HCT116 (cell line): ENCODE data around the gene RTN4RL1. TPM values are rescaled to one million over a fixed set of nuclear protein-coding genes. Genes with fewer than 3 reads are reported as not detected.

Experiments
- ATAC-seq: fragments of 200-7000 bp; cut with Tn5 transposase; 2 replicates; pipeline ENCODE4 v1.9.1; 2020; ENCODE audit warnings: mild to moderate bottlenecking, moderate library complexity
- BruUV-seq: library from RNA; stranded (reverse); fragments of 400-500 nt; replicated peaks from 2 replicates; lab custom pipeline; 2021; lab: Mats Ljungman, UMichigan
- CTCF ChIA-PET: fragments of 300-600 bp; sonication (Branson Sonifier 250); formaldehyde crosslinking; loops from one replicate; lab custom pipeline; 2021; ENCODE audit warnings: antibody characterized with exemption; lab: Charles Lee
- POLR2A ChIA-PET: fragments of 300-600, 350-600 bp; sonication (Branson Sonifier 250); formaldehyde crosslinking; loops from one replicate; lab custom pipeline; 2021; ENCODE audit warnings: antibody characterized with exemption; lab: Charles Lee
- RAD21 ChIA-PET, 2 experiments: fragments of 300-600 bp; sonication (Branson Sonifier 250); formaldehyde crosslinking; loops; one replicate each; lab custom pipeline; 2023; ENCODE audit warnings: low total read pairs in 2 of 2; ENCODE audit not compliant: uncharacterized antibody in 2 of 2, unreplicated experiment in 2 of 2, low non-redundant PET in 1 of 2; lab: Charles Lee
- DNase-seq: peaks from one replicate; pipeline ENCODE4 v3.0.0-alpha.2; 2010; ENCODE audit warnings: low read depth, low spot score
- H2AFZ ChIP-seq: fragments of 200-600 bp; shearing (Covaris generic), sonication (generic); 2 replicates; pipeline ENCODE4 v1.6.1; 2017; ENCODE audit warnings: low read depth, mixed run types, mixed read lengths, antibody characterized with exemption, low read length; ENCODE audit not compliant: poor library complexity, severe bottlenecking
- H3K27ac ChIP-seq: 2 replicates; pipeline ENCODE4 v1.5.1; 2012; ENCODE audit warnings: low read depth, low read length
- H3K27me3 ChIP-seq: fragments of 200-600 bp; sonication (generic); 2 replicates; pipeline ENCODE4 v1.6.1; 2016; ENCODE audit warnings: mixed run types, low read length, mixed read lengths; ENCODE audit not compliant: insufficient read depth
- H3K36me3 ChIP-seq, 2 experiments: fragments of 200-500 bp in 1 of 2; fragments of 200-600 bp in 1 of 2; sonication (Bioruptor generic) in 1 of 2; sonication (generic) in 1 of 2; 2 replicates each; pipeline versions ENCODE4 v1.5.1 to v1.6.1; 2014 to 2016; ENCODE audit warnings: low read length in 2 of 2, inconsistent platforms in 1 of 2, mixed read lengths in 1 of 2, mixed run types in 1 of 2; ENCODE audit not compliant: insufficient read depth in 2 of 2, control insufficient read depth in 1 of 2
- H3K4me1 ChIP-seq, 2 experiments: fragments of 200-600 bp in 1 of 2; sonication (generic) in 1 of 2; 2 replicates each; pipeline versions ENCODE4 v1.5.1 to v1.6.1; 2012 to 2017; ENCODE audit warnings: low read length in 2 of 2, inconsistent platforms in 1 of 2, mild to moderate bottlenecking in 1 of 2, mixed read lengths in 1 of 2, mixed run types in 1 of 2, moderate library complexity in 1 of 2; ENCODE audit not compliant: insufficient read depth in 2 of 2, control insufficient read depth in 1 of 2
- H3K4me2 ChIP-seq: fragments of 200-600 bp; sonication (generic); 2 replicates; pipeline ENCODE4 v1.6.1; 2017; ENCODE audit warnings: mixed run types, low read length, mixed read lengths
- H3K4me3 ChIP-seq, 2 experiments: fragments of 200-600 bp in 1 of 2; sonication (generic) in 1 of 2; replicated peaks in 1 of 2; 2 replicates each; pipeline ENCODE4 v1.5.1; 2011 to 2016; ENCODE audit warnings: low read length in 2 of 2, control low read depth in 1 of 2, low read depth in 1 of 2, mild to moderate bottlenecking in 1 of 2, mixed read lengths in 1 of 2, mixed run types in 1 of 2
- H3K79me2 ChIP-seq: fragments of 200-600 bp; sonication (generic); 2 replicates; pipeline ENCODE4 v1.6.1; 2017; ENCODE audit warnings: mild to moderate bottlenecking, mixed run types, low read length, moderate library complexity, mixed read lengths; ENCODE audit not compliant: insufficient read depth
- H3K9ac ChIP-seq: fragments of 200-600 bp; sonication (generic); 2 replicates; pipeline ENCODE4 v1.6.1; 2016; ENCODE audit warnings: low read length, mixed read lengths
- H3K9me2 ChIP-seq: fragments of 200-600 bp; sonication (generic), shearing (Covaris generic); 2 replicates; pipeline ENCODE4 v1.6.1; 2017; ENCODE audit warnings: mixed run types, mild to moderate bottlenecking, moderate library complexity; ENCODE audit not compliant: insufficient read depth
- H3K9me3 ChIP-seq, 2 experiments: fragments of 200-500 bp in 1 of 2; fragments of 200-600 bp in 1 of 2; sonication (Bioruptor generic) in 1 of 2; sonication (generic) in 1 of 2; 2 replicates each; pipeline ENCODE4 v1.6.1; 2014 to 2017; ENCODE audit warnings: low read length in 2 of 2, mixed read lengths in 2 of 2, inconsistent platforms in 1 of 2, low read depth in 1 of 2, mild to moderate bottlenecking in 1 of 2, mixed run types in 1 of 2, moderate library complexity in 1 of 2; ENCODE audit not compliant: control insufficient read depth in 1 of 2, insufficient read depth in 1 of 2
- H4K20me1 ChIP-seq: fragments of 200-600 bp; sonication (generic), shearing (Covaris generic); 2 replicates; pipeline ENCODE4 v1.6.1; 2017; ENCODE audit warnings: mixed run types, mild to moderate bottlenecking, moderate library complexity; ENCODE audit not compliant: insufficient read depth
- CBX3 ChIP-seq: IDR thresholded peaks from 2 replicates; pipeline ENCODE4 v1.6.1; 2012; ENCODE audit warnings: low read depth
- CEBPB ChIP-seq: IDR thresholded peaks from 2 replicates; pipeline ENCODE4 v1.6.1; 2012; ENCODE audit warnings: low read depth
- ELF1 ChIP-seq: IDR thresholded peaks from 2 replicates; pipeline ENCODE4 v1.6.1; 2012; ENCODE audit warnings: low read depth, borderline replicate concordance
- EZH2phosphoT487 ChIP-seq: fragments of 200-600 bp; IDR thresholded peaks from 2 replicates; pipeline ENCODE4 v1.6.1; 2018; ENCODE audit warnings: antibody characterized with exemption, borderline replicate concordance
- SIN3A ChIP-seq: IDR thresholded peaks from 2 replicates; pipeline ENCODE4 v1.6.1; 2012; ENCODE audit warnings: low read depth
- SRF ChIP-seq: IDR thresholded peaks from 2 replicates; pipeline ENCODE4 v1.6.1; 2012; ENCODE audit warnings: low read depth
- TCF7L2 ChIP-seq: IDR thresholded peaks from 2 replicates; pipeline ENCODE4 v1.7.0; 2011; ENCODE audit warnings: borderline replicate concordance, inconsistent platforms; ENCODE audit not compliant: insufficient read depth, insufficient read length; ENCODE audit errors: extremely low read depth
- YY1 ChIP-seq: IDR thresholded peaks from 2 replicates; pipeline ENCODE4 v1.6.1; 2011; ENCODE audit warnings: low read length, low read depth, moderate library complexity, mild to moderate bottlenecking; ENCODE audit not compliant: insufficient replicate concordance; ENCODE audit errors: extremely low read depth
- ZFX ChIP-seq: fragments of 450-650 bp; IDR thresholded peaks from 2 replicates; pipeline ENCODE4 v1.6.1; 2017
- intact Hi-C: fragments of 100-400 bp; cut with micrococcal nuclease; formaldehyde crosslinking; loops from 2 replicates; pipeline ENCODE4 v1.10.0; 2022
- total RNA-seq: library from RNA; stranded (reverse); gene quantifications from one replicate; pipeline ENCODE4 v1.2.1, GENCODE V29; 2021; ENCODE audit not compliant: unreplicated experiment
- TF ChIP-seq, protein P1 (sequence below), 3 experiments: fragments of 200-600 bp in 1 of 3; sonication (generic) in 1 of 3; IDR thresholded peaks in 2 of 3; conservative IDR thresholded peaks in 1 of 3; 2 replicates each; pipeline ENCODE4 v1.5.1; 2012 to 2017; ENCODE audit warnings: low read depth in 2 of 3, low read length in 2 of 3, antibody characterized with exemption in 1 of 3, borderline replicate concordance in 1 of 3, control low read depth in 1 of 3, mild to moderate bottlenecking in 1 of 3, mixed read lengths in 1 of 3, mixed run types in 1 of 3, moderate library complexity in 1 of 3; ENCODE audit not compliant: insufficient read depth in 1 of 3
- TF ChIP-seq, protein P2 (sequence below): IDR thresholded peaks from 2 replicates; pipeline ENCODE4 v1.6.1; 2011; ENCODE audit warnings: mild to moderate bottlenecking, low read length, moderate library complexity; ENCODE audit not compliant: insufficient replicate concordance; ENCODE audit errors: extremely low read depth
- TF ChIP-seq, protein P3 (sequence below): IDR thresholded peaks from 2 replicates; pipeline ENCODE4 v1.6.1; 2012; ENCODE audit warnings: low read depth
- TF ChIP-seq, protein P4 (sequence below): IDR thresholded peaks from 2 replicates; pipeline ENCODE4 v1.6.1; 2012

RTN4RL1 gene
- total RNA-seq, 1 experiment from 2014 or later: 3.7 TPM

DNA sequence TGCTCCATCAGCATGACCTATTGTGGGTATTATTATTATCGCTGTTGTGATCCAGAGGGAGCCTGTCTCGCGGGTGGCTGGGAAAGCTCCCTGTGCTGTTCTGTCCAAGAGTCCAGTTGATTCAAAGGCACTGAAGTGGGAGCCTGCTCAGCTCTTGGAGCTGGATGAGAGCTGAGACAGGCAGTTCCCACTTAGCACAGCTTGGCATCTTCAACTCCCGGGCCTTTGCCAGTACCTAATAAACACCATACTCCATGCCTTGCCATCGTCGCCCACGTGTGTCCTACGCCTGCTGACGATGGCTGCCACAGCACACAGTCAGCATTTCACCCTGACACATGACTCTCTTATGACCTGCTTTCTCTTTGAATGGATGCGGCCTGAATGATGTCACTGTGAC lies 32.6 kb downstream of the RTN4RL1 start:
- no peaks in the 10 kb centered on the region for H4K20me1 ChIP-seq
- H3K4me2 ChIP-seq: no peak overlapping the region
- ChIA-PET POLR2A (no interaction called here), RAD21 (no interaction called here), CTCF (no interaction called here)
- TF ChIP-seq ZFX (no peak), EZH2phosphoT487 (no peak), SIN3A (no peak), TCF7L2 (no peak), ELF1 (no peak), CEBPB (no peak), CBX3 (no peak), YY1 (no peak), SRF (no peak)
- TF ChIP-seq, protein P1, sequence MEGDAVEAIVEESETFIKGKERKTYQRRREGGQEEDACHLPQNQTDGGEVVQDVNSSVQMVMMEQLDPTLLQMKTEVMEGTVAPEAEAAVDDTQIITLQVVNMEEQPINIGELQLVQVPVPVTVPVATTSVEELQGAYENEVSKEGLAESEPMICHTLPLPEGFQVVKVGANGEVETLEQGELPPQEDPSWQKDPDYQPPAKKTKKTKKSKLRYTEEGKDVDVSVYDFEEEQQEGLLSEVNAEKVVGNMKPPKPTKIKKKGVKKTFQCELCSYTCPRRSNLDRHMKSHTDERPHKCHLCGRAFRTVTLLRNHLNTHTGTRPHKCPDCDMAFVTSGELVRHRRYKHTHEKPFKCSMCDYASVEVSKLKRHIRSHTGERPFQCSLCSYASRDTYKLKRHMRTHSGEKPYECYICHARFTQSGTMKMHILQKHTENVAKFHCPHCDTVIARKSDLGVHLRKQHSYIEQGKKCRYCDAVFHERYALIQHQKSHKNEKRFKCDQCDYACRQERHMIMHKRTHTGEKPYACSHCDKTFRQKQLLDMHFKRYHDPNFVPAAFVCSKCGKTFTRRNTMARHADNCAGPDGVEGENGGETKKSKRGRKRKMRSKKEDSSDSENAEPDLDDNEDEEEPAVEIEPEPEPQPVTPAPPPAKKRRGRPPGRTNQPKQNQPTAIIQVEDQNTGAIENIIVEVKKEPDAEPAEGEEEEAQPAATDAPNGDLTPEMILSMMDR (IDR thresholded peaks at IDR 0.05 in 2 of 3, conservative IDR thresholded peaks at IDR 0.05 in 1 of 3; ENCODE audit: borderline replicate concordance in 1 of 3, insufficient read depth in 1 of 3, low read depth in 2 of 3, low read length in 2 of 3): no peak
- TF ChIP-seq, protein P2, sequence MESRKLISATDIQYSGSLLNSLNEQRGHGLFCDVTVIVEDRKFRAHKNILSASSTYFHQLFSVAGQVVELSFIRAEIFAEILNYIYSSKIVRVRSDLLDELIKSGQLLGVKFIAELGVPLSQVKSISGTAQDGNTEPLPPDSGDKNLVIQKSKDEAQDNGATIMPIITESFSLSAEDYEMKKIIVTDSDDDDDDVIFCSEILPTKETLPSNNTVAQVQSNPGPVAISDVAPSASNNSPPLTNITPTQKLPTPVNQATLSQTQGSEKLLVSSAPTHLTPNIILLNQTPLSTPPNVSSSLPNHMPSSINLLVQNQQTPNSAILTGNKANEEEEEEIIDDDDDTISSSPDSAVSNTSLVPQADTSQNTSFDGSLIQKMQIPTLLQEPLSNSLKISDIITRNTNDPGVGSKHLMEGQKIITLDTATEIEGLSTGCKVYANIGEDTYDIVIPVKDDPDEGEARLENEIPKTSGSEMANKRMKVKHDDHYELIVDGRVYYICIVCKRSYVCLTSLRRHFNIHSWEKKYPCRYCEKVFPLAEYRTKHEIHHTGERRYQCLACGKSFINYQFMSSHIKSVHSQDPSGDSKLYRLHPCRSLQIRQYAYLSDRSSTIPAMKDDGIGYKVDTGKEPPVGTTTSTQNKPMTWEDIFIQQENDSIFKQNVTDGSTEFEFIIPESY: no peak
- TF ChIP-seq, protein P3, sequence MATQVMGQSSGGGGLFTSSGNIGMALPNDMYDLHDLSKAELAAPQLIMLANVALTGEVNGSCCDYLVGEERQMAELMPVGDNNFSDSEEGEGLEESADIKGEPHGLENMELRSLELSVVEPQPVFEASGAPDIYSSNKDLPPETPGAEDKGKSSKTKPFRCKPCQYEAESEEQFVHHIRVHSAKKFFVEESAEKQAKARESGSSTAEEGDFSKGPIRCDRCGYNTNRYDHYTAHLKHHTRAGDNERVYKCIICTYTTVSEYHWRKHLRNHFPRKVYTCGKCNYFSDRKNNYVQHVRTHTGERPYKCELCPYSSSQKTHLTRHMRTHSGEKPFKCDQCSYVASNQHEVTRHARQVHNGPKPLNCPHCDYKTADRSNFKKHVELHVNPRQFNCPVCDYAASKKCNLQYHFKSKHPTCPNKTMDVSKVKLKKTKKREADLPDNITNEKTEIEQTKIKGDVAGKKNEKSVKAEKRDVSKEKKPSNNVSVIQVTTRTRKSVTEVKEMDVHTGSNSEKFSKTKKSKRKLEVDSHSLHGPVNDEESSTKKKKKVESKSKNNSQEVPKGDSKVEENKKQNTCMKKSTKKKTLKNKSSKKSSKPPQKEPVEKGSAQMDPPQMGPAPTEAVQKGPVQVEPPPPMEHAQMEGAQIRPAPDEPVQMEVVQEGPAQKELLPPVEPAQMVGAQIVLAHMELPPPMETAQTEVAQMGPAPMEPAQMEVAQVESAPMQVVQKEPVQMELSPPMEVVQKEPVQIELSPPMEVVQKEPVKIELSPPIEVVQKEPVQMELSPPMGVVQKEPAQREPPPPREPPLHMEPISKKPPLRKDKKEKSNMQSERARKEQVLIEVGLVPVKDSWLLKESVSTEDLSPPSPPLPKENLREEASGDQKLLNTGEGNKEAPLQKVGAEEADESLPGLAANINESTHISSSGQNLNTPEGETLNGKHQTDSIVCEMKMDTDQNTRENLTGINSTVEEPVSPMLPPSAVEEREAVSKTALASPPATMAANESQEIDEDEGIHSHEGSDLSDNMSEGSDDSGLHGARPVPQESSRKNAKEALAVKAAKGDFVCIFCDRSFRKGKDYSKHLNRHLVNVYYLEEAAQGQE: no peak
- TF ChIP-seq, protein P4, sequence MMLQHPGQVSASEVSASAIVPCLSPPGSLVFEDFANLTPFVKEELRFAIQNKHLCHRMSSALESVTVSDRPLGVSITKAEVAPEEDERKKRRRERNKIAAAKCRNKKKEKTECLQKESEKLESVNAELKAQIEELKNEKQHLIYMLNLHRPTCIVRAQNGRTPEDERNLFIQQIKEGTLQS: no peak
- ATAC-seq (no peak), DNase-seq (no peak)
- H3K79me2 ChIP-seq: no peaks in the 10 kb centered on the region
- no peak overlapping the region for H3K9ac ChIP-seq
- no TSS peak for BruUV-seq
- H3K27me3 ChIP-seq: no peaks in the 10 kb centered on the region
- H3K4me3 ChIP-seq: no peak overlapping the region
- H3K36me3 ChIP-seq: no peaks in the 10 kb centered on the region
- no peak overlapping the region for H3K27ac ChIP-seq
- intact Hi-C loops: no loop called here
- H3K9me2 ChIP-seq: no peaks in the 10 kb centered on the region
- no peaks in the 10 kb centered on the region for H3K9me3 ChIP-seq
- H2AFZ ChIP-seq: no peak overlapping the region
- H3K4me1 ChIP-seq: peaks cover 7 to 30% of the 10 kb centered on the region in 2 experiments
